ENCODE data around the gene MIPOL1. TPM values are rescaled to one million over a fixed set of nuclear protein-coding genes. Genes with fewer than 3 reads are reported as not detected.

Gene MIPOL1
- total and polyA plus RNA-seq, 2 donors (not counting 3 experiments of a cell fraction or from before 2014, with no cell fraction given) = 3.4 to 33.5 TPM

- peaks cover 15% of the 10 kb centered on the region for H3K4me1 ChIP-seq (ENCODE audit: control insufficient read depth, extremely low read depth, insufficient read depth, low read length)
- FAIRE-seq = no peak
- no TSS peak for BruUV-seq (replicated peaks)
- intact Hi-C loops (cut with micrococcal nuclease) (no loop called here), dilution Hi-C loops (cut with MboI; ENCODE audit: extremely low pct_ligation_motif_present, low sequenced_read_pairs) (no loop called here)
- no peaks in the 10 kb centered on the region for H4K20me1 ChIP-seq (replicated peaks; ENCODE audit: control insufficient read depth, extremely low read depth, insufficient read depth, low read length)
- TF ChIP-seq CTCF (IDR thresholded peaks at IDR 0.05; ENCODE audit: extremely low read depth in 1 of 2, insufficient read depth in 1 of 2, low read depth in 1 of 2, low read length in 2 of 2) (no peak), EZH2 (IDR thresholded peaks at IDR 0.05; ENCODE audit: borderline replicate concordance, low read depth, low read length, severe bottlenecking) (no peak), POLR2A (IDR thresholded peaks at IDR 0.05; ENCODE audit: low read depth, low read length) (no peak), JUN (IDR thresholded peaks at IDR 0.05; ENCODE audit: borderline replicate concordance, insufficient read depth, insufficient read length, low read depth) (no peak), GATA2 (IDR thresholded peaks at IDR 0.05; ENCODE audit: insufficient read depth, insufficient read length, low read depth, low read length) (no peak)
- no peak overlapping the region for H3K27ac ChIP-seq (ENCODE audit: insufficient read depth, low read depth, low read length)
- H3K36me3 ChIP-seq (ENCODE audit: control insufficient read depth in 2 of 2, extremely low read depth in 1 of 2, insufficient read depth in 2 of 2, low read length in 2 of 2) = no peaks in the 10 kb centered on the region
- H2AFZ ChIP-seq (ENCODE audit: low read depth, low read length) = no peak overlapping the region
- DNase-seq (ENCODE audit: low read depth, low spot score) = no peak
- no peaks in the 10 kb centered on the region for H3K79me2 ChIP-seq (ENCODE audit: control insufficient read depth, insufficient read depth, low read length)
- CTCF ChIA-PET = interaction anchor here (1.4 kb wide), 1 partner anchor 10 kb away, joined by 6 read pairs; no protein-coding TSS in a partner anchor
- no peaks in the 10 kb centered on the region for H3K9me1 ChIP-seq (replicated peaks; ENCODE audit: control insufficient read depth, extremely low read depth, insufficient read depth, low read length)
- H3K27me3 ChIP-seq (ENCODE audit: control insufficient read depth in 2 of 2, insufficient read depth in 2 of 2, low read length in 2 of 2) = no peaks in the 10 kb centered on the region
- no peak overlapping the region for H3K4me3 ChIP-seq (replicated peaks in 1 of 3; ENCODE audit: insufficient read depth in 1 of 3, low read depth in 1 of 3, low read length in 3 of 3)
- POLR2A ChIA-PET = interaction anchor here (0.6 kb wide), 1 partner anchor 312 kb away, joined by 3 read pairs; no protein-coding TSS in a partner anchor
- no peak overlapping the region for H3K4me2 ChIP-seq (ENCODE audit: insufficient read depth, low read length)
- H3K9me3 ChIP-seq (replicated peaks; ENCODE audit: control insufficient read depth, insufficient read depth, low read length) = no peaks in the 10 kb centered on the region
- no peak overlapping the region for H3K9ac ChIP-seq (replicated peaks; ENCODE audit: extremely low read depth, insufficient read depth, low read length)
Observed at GRCh38 chr14:37571391-37571790, 373.7 kb downstream of the MIPOL1 start.

GRCh38 chr14:37573356-37573755 is 375.6 kb downstream of the MIPOL1 start:
- Histone ChIP-seq H3K9me1 (replicated peaks; ENCODE audit: control insufficient read depth, extremely low read depth, insufficient read depth, low read length) (no peaks in the 10 kb centered on the region), H3K36me3 (ENCODE audit: control insufficient read depth in 2 of 2, extremely low read depth in 1 of 2, insufficient read depth in 2 of 2, low read length in 2 of 2) (no peaks in the 10 kb centered on the region), H3K9me3 (replicated peaks; ENCODE audit: control insufficient read depth, insufficient read depth, low read length) (no peaks in the 10 kb centered on the region), H3K4me2 (ENCODE audit: insufficient read depth, low read length) (no peak overlapping the region), H3K27ac (ENCODE audit: insufficient read depth, low read depth, low read length) (no peak overlapping the region), H4K20me1 (replicated peaks; ENCODE audit: control insufficient read depth, extremely low read depth, insufficient read depth, low read length) (no peaks in the 10 kb centered on the region), H3K4me3 (replicated peaks in 1 of 3; ENCODE audit: insufficient read depth in 1 of 3, low read depth in 1 of 3, low read length in 3 of 3) (no peak overlapping the region), H3K9ac (replicated peaks; ENCODE audit: extremely low read depth, insufficient read depth, low read length) (no peak overlapping the region), H3K27me3 (ENCODE audit: control insufficient read depth in 2 of 2, insufficient read depth in 2 of 2, low read length in 2 of 2) (no peaks in the 10 kb centered on the region), H3K79me2 (ENCODE audit: control insufficient read depth, insufficient read depth, low read length) (no peaks in the 10 kb centered on the region), H2AFZ (ENCODE audit: low read depth, low read length) (no peak overlapping the region), H3K4me1 (ENCODE audit: control insufficient read depth, extremely low read depth, insufficient read depth, low read length) (no peaks in the 10 kb centered on the region)
- ChIA-PET POLR2A (no interaction called here), CTCF (interaction anchor here (1.1 to 1.4 kb wide), 2 partner anchors 11 to 13 kb away, joined by 3 read pairs; no protein-coding TSS in a partner anchor)
- dilution Hi-C loops (cut with MboI; ENCODE audit: extremely low pct_ligation_motif_present, low sequenced_read_pairs) (no loop called here), intact Hi-C loops (cut with micrococcal nuclease) (no loop called here)
- no peak for FAIRE-seq
- no peak for DNase-seq (ENCODE audit: low read depth, low spot score)
- BruUV-seq (replicated peaks) = no TSS peak
- no peak for TF ChIP-seq CTCF (IDR thresholded peaks at IDR 0.05; ENCODE audit: extremely low read depth in 1 of 2, insufficient read depth in 1 of 2, low read depth in 1 of 2, low read length in 2 of 2)
- no peak for TF ChIP-seq EZH2 (IDR thresholded peaks at IDR 0.05; ENCODE audit: borderline replicate concordance, low read depth, low read length, severe bottlenecking)
- TF ChIP-seq POLR2AphosphoS5 (IDR thresholded peaks at IDR 0.05; ENCODE audit: insufficient read depth, low read depth, low read length) = no peak
- TF ChIP-seq MAX (IDR thresholded peaks at IDR 0.05; ENCODE audit: insufficient read depth, insufficient read length) = no peak
- TF ChIP-seq FOS (IDR thresholded peaks at IDR 0.05; ENCODE audit: borderline replicate concordance, insufficient read depth, low read length) = no peak
- no peak for TF ChIP-seq GATA2 (IDR thresholded peaks at IDR 0.05; ENCODE audit: insufficient read depth, insufficient read length, low read depth, low read length)
- no peak for TF ChIP-seq JUN (IDR thresholded peaks at IDR 0.05; ENCODE audit: borderline replicate concordance, insufficient read depth, insufficient read length, low read depth)
- TF ChIP-seq POLR2A (IDR thresholded peaks at IDR 0.05; ENCODE audit: low read depth, low read length) = no peak
- no peak for TF ChIP-seq MYC (IDR thresholded peaks at IDR 0.05; ENCODE audit: low read depth, low read length)
